GF-D8 (cell line): ENCODE results near the gene AFF2.
A peak's percentile ranks its signal among the peaks of the same experiment; 100 is the strongest.

Experiments
- DNase-seq: peaks from one replicate; lab custom pipeline; 2025; lab: John Stamatoyannopoulos, UW

AFF2 gene

DNA sequence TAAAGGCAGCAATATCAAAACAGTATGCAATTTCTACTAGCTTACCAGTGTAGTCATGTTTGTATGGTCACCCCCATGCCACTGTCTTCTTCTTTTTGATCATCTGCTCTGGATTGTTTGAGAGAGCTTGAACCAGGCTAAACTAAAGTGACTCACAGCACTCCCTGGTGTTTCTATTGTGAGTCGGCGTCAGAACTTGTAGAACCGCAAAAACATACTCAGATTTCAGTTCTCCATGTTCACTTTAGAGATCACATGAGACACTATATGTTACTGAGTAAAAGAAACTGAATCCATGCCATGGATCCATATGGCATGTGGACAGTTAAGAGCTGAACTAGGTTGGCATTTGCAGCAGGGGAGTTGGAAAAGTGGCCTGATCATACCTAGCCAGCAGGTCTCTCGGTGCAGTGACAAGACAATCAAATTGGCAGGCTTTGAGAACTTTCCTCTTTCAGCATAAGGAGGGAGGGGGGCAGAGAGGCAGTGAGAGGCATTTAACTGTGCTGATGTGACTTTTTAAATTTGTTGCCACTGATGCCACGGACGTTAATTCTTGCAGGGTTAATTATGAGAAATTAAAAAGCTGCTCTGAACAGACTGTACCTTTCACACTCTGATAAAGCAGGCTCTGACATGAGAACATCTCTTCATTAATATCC lies 88.4 kb downstream of the AFF2 start:
- no peak for DNase-seq

DNA sequence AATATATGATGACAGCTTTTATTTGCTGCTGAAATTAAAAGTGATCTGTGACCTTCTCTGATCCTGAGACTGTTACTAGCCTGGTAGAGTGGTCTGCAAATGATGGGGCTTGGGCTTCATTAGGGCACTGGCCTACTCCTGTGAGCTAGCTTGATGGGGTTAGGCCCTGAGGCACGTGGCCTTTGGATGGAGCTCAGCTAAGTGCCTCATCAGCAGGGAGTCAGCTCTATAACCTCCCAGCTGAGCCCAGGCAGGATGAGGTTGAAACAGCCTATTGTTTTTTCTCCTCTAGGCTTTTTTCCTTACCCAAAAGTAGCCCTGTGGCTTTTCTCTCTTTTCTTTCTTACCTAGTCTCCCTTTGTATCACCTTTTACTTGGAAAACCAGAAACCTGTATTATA lies 92.2 kb downstream of the AFF2 start:
- no peak for DNase-seq

DNA sequence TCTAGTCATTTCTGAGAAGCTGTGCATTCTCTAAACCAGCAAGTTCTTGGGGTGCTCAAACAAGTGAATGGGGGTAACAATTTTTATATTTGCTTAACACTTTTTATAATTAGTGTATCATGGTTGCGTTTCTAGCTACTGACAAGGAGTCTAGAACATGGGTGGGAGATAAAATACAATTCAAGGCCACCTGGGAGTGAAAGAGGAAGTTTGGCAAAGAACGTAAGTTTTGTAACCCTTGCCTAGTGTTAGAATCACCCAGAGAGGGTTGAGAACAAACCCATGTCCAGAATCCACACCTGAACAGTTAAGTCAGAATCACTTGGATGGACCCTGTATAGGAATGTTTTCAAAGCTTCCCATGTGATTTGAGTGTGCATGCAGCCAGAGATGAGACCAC lies 92.7 kb downstream of the AFF2 start:
- no peak for DNase-seq

DNA sequence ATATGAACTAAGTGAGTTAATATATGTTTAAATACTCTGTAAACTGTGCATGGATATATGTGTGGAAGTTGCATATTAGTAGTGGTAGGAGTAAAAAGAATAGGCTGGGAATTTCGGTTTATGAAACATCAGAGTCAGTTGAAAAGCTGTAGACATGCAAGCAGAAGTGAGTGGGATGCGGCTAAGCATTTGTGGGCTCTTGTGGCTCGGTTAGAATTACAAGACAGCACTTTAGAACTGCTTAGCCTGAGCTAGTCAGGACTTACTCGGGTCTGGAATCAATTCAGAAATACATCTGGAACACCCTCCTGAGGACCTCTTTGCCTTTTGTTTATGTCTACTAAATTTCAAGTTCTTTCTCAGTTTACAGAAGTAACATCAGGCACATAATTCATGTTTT lies 93.6 kb downstream of the AFF2 start:
- peak; percentile 3 for DNase-seq

DNA sequence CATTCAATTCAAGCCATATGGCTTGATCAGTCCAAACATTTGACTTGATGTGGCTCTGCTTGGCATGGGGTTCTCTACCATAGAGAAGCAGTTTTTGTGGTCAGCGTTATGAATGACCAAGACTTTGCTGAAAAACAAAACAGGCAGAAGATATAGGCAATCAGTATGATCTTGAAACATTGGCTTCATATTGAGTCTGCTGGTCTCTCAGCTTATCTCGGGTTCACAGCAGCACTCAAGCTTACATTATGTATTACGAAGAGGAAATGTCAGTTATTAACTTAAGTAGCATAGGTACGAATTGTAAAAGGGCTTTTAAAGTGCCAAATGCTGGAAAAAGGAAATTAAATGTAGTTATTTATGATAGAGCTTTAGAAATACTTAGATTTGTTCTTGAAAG lies 99.0 kb downstream of the AFF2 start:
- no peak for DNase-seq

DNA sequence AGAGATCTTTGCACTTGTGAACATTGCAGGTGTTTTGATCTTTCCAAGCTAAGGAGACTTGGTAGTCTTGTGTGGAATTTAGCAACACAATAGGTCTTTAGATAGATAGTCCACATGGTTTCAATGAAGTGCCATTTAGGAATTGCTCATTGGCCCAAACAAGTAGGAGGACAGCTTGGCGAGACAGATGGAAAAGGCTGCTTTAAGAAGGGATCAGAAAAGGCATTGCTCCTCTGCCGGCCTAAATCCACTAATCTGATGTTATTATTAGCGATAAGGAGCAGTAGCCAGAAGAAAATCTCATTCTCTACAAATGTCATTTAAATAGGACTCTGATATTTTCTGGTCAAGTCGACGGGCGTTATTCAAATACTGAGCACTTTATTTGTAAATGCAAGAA lies 99.7 kb downstream of the AFF2 start:
- DNase-seq, result no peak

DNA sequence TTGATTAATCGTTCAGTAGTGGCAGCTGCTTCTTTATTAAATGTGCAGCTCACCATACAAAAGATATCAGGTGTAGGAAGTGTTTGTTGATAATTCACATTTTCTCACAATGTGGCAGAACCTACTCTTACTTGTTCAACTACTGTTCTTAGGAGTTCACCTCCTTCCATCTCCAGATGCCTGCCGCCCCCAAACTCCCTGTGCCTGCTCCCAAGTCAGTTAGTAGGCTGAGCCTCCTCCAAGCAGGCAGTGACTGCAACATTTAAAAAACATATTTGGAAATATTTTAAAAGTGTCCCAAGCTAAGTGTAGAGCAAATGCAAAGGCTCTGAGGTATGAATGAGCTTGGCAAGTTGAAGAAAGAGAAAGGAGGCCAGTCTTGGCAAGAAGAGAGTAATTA lies 100.2 kb downstream of the AFF2 start:
- no peak for DNase-seq

DNA sequence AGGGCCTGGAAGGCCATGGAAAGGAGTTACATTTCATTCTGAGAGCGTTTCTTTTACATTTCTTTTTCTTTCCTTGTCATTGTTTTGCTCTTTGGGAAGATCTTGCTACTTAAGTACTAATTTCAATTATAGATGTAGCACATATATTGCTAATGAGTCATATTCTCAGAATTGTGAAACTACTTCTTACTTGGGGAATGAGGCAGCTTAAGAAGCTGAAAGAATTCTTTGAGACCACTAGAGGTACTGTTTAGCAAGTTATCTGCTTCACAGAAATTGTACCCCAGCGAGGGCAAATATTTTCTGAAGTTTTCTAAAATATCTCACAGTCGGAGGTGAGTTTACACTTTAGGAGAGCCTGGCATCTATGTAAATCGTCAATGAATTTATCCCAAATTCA lies 100.6 kb downstream of the AFF2 start:
- DNase-seq, result no peak

DNA sequence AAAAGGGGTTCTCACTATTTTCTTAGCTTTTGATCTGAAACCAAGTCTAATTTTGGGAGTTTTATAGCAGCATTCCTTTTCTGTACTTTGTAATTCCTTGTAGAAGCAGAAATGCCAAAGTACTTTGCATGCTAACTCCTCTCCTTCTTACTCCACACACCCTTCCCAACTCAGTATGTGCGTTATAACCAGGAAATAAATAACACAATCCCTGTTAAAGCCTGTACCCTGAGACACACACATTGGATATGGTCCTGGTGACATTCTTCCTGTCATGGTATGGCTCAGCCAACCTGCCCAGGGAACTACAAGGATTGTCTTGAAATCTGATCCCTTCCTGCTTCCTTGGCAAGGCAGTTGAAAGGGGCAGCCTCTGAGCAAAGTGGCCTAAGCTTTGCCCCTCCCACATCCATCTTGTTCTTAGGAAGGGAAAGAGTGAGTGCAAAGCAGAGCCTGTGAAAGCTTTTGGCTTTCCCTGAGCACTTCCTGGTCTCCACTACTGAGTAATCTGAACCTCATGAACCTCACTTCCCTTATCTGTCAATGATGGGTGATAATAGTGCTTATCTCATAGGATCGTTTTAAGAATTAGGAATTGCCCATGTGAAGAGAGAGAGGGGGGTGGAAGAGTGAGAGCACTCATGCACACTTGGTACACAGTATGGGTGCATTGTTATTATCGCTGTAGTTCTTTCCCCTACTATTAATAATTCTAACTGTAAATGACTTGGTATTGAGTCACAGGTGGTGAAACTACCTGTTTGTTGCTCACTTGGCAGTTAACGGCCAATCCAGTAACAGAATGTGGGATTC lies 109.3 kb downstream of the AFF2 start:
- DNase-seq, result peak; percentile 3

DNA sequence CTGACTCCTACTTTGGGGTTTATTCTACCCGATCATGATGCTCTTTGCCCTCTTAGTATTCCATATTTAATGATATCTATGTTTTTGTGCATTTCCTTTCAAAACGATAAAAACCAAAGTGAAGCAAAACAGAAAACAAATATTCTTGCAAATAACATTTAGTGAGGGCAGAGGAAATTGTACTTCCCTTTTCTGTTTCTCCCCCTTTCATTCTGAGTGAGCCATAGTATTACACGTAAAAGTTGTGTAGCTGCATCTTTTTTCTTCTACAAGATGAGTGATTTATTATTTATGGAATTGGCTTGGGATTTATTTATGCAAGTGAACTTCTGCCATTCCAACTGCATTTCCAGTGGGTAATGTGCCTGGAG lies 109.9 kb downstream of the AFF2 start:
- DNase-seq, result no peak

DNA sequence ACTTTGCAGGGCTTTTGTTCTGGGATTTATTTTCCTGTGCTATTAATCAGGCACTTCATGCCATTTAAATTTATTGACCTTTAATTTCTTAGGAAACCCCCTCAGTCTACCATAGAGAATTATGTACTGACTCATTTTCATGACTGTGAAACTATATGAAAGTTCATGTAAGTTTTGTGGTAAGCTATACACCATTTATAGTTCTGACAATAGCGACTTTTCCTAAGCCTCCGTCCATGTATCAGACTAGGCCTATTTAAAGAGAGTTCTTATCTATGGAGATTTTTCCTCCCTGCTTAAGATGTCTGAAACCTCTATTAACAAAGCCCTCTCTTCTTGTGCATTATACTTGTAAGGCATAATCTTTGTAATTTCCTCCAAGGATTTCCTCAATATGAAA lies 111.6 kb downstream of the AFF2 start:
- no peak for DNase-seq

DNA sequence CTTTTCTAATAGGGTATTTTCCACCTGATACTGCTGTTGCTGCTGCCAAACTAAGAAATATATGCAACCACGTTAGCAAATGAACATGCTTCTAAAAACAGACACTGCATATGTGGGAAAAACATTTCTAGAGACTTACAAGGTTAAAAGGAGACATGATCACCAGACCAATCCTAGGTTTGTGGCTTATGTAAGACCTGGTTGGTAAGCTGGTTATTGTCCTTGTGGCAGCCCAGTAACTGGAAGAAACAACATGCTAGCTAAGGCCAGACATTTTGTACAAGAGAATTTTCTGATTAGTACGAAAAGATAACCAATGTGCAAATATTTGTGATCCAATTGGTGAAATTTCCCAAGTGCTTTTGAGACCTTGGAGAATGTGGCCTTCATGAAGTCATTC lies 112.0 kb downstream of the AFF2 start:
- no peak for DNase-seq

DNA sequence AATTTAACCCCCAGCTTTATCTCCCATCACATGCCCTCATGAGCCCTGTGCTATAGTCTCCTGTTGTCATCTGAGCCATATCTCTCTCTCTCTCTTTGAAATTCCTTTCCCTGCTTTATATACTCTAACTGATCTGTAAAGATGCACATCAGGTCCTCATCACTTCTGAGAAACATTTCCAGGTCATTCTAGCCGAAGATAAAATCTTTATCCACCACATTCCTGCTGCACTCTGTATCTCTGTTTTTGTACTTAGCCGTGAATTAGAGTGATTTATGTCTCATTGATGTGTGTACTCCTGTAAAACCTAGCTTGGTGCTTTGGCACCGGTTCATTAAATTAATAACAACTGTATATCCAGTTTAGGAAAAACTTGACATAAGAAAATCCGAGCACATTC lies 113.2 kb downstream of the AFF2 start:
- DNase-seq, result no peak

DNA sequence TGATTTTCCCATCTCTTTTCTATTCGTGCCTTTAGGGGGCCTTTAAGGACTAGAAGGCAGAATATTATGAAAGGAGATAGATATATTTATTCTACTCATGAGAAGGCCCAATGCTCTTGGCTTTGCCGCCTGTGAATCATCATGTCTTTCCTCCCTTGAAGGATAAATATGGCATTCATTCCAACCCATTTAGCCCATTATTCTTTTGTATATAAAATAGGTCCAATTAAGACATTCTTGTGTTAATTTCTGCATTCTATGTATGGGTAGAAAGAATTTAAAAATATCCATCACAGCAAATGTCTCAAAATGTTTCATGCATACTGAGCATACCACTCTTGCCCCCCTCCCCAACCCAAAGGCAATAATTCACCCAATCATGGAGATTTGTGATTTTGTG lies 115.1 kb downstream of the AFF2 start:
- DNase-seq, result no peak

DNA sequence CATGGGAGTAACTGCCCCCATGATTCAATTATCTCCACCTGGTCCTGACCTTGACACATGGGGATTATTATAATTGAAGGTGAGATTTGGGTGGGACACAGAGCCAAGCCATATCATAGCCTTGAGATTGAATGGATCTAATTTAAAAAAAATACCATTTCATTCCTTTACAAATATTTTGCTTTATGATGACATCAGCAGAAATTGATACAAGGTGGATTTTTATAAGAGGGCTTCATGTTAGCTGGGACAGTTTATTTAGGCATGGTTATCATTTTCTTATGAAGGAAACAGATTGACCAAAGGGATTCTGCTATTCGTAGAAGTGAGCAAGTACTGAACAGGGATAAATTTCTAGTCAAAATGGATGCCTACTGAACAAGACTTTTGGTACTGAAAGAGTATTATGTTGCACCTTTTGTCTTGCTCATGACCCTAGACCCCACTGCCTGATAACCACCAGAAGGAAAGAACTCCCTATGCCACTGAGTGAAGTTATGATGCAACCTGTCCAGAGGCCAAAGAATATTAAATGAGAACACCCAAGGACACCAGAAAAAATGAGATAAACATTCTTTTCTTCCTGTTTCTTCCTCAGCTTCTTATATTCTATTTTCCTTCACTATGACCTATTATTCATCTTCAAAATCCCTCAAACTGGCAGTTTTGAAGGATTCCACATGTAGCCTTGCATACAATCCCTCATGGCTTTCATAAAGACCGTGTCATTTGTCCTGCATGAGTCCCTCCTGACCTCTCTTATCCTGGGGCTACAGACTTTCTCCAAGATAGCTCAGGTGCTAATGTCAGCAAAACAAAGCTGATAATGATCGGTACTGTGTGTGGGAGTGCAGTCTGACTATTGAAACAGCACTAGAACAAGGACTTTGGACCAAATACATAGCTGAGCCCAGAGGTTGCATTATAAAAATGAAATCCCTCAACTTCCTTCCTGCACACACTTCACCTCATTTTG lies 118.3 kb downstream of the AFF2 start:
- no peak for DNase-seq

DNA sequence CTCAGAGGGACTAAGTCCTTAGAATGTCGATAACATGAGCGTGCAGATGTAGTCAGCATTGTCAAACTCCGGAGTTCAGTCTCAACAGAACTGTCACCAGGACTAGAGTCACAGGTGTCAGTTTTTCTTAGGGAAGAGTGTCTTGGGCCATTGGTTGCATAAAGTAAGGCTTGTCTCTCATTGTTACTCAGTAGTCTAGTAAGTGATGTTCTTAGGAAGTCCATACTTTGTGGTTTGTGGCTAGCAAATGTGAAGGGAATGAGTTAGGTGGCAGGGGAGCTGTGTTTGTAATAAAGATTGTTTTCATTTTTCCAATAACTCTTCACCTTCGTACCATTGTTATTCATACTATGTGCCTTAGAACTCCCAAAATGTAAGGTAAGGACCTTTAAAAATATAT lies 119.6 kb downstream of the AFF2 start:
- no peak for DNase-seq

DNA sequence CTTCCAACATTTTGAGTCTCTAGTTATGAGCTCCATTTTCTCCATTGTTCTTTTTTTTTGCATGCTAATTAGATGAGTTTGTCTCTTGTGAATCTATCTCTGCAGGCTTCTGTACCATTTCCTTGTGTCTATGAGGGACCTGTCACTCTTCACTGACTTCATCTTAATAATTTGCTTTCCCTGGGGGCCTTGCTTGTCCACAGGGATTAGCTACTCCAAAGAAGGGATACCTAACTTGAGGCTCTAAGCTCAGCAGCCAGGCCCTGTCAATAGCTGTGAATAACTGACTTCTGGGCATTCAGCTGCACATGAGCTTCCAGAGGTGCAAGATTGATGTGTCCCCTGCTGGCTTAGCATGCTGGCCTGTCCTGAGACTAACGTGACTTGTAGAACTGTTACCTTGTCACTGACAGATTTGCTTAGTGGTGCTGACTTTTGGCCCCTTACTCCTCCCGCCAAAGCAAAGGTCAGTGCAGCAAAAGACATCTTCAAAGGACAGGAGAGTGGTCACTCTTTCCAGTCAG lies 124.6 kb downstream of the AFF2 start:
- no peak for DNase-seq

DNA sequence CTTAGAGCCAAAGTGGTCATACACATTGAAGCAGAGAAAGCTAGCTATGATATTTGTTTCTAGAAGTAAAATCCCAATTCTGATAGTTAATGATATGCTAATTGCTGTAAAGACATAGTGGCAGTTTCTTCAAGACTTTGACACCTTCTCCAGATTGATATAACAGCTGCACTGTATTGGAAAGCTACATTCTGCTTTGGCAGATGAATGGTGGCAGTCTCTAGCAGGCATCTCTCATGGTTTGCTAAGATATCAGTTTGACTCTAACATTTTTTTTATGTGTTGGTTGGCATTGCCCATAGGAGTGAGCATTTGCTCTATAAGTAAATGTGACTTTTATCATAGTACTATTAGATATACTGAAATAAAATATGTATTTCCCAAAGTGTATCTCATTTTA lies 128.2 kb downstream of the AFF2 start:
- no peak for DNase-seq

DNA sequence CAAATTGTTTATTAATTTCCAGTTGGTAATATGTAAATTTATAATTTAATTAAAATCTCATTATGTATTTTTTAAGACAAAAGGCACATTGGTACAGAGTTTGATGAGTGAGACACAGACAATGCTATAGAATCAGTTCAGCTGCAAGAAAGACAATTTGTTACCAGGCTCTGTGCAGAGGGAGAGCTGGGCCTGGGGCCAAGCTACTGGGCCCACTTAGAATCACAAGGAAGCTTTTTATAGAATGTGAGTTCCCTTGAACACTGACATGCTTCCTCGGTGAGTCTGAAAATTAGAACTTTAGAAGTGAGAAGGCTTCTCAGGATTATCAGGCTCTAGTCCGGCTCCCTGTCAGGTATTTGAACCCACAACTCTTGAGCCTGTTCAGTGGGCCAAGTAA lies 129.0 kb downstream of the AFF2 start:
- no peak for DNase-seq

DNA sequence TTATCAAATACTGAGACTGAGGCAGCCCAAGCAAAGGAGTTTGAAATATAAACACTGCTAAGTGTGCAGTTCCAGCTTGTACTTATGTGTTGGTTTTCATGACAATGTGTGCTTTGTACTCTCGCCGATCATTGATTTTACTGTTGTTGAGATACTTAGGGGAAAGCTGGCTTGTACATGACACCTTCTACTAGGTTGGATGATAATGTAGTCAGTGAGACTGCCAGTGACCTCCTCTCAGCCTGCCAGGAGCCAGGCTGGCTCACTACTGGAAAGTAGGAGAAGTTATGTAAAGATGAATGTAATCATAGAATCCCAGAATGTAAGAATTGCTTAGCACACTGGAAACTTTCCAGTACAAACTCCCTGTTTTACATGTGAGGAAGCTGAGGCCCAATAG lies 132.0 kb downstream of the AFF2 start:
- DNase-seq, result no peak

DNA sequence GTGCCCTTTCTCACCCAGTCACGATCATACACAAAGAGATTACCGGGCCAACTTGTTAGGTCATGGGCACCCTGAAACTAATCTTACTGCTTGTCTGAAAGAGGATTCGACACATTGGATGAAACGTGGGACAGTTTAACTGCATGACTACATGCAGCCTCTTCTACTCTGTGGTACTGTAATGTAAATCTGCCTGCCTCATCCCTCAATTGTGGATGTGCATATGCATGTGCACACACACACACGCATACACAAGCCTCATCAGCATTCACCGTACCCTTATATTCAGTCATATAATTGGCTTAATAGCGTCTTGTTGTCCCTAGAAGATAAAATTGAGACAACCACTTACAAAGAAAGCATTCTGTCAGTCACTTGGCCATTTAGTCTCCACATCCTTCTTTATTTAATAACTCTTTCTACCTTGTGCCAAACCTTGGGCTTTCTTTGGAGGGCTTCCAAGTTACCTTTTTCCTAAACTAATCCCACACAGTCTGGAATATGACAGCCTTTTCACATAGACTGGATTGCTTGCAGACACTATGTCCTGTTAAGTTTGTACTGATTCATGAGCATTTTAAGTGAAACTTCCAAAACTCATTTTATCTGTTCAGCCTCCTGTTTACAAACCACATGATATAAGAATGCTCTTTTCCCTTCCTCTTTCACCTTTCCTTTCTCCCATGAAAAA lies 132.9 kb downstream of the AFF2 start:
- no peak for DNase-seq

DNA sequence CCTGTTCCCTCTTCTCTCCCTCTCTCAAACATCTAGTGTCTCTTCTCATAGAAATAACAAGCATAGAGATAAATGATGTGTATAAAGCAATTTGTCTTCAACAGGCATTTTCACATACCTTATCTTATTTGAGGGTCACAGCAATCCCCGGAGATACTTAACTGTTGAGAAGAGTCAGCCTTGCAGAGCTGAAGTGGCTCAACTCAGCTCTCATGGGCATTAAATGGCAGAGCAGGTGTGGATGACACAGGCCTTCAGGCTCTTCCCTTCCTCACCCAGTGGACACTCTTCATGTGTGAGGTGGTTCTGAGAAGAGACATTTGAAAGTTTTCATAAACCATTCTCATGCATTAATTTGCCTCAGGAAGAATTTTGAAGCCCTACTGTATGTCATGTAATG lies 134.2 kb downstream of the AFF2 start:
- DNase-seq, result no peak
